Esophagus squamous epithelium (tissue), 5 donors: ENCODE results near the gene CREBBP. TPM values are rescaled to one million over a fixed set of nuclear protein-coding genes. Genes with fewer than 3 reads are reported as not detected.

Experiments used
- DNase-seq: peaks from one replicate; lab custom pipeline; 2025; lab: John Stamatoyannopoulos, UW
- H3K27ac ChIP-seq, 4 donors: fragments of 200-600 bp; sonication (generic); one replicate each; pipeline ENCODE4 v1.5.1; 2016 to 2019; ENCODE audit warnings: mild to moderate bottlenecking in 1 of 4
- H3K27me3 ChIP-seq, 4 donors: fragments of 200-600 bp; sonication (generic); 1 replicate in 3 of 4; 2 replicates in 1 of 4; pipeline versions ENCODE4 v1.5.1 to v1.6.0; 2017 to 2021; ENCODE audit warnings: antibody characterized with exemption in 1 of 4
- H3K36me3 ChIP-seq, 3 donors: fragments of 200-600 bp; sonication (generic); one replicate each; pipeline ENCODE4 v1.5.1; 2016 to 2019
- H3K4me1 ChIP-seq, 3 donors: fragments of 200-600 bp; sonication (generic); one replicate each; pipeline ENCODE4 v1.5.1; 2017 to 2019
- H3K4me3 ChIP-seq, 4 donors: fragments of 200-600 bp; sonication (generic); 1 replicate in 3 of 4; 2 replicates in 1 of 4; pipeline ENCODE4 v1.5.1; 2016 to 2019; ENCODE audit warnings: mild to moderate bottlenecking in 2 of 4, moderate library complexity in 1 of 4
- H3K9me3 ChIP-seq, 3 donors: fragments of 200-600 bp; sonication (generic); one replicate each; pipeline ENCODE4 v1.5.1; 2016 to 2019
- POLR2A ChIP-seq, 4 donors: fragments of 450-650 bp; IDR thresholded peaks; one replicate each; pipeline ENCODE4 v1.6.1; 2017; ENCODE audit warnings: antibody characterized with exemption in 4 of 4, mild to moderate bottlenecking in 4 of 4, moderate library complexity in 3 of 4
- WGBS, 2 donors: methylation state at CpG; one replicate each; pipeline ENCODE4 v1.1.5; 2018; 5-methylcytosine and 5-hydroxymethylcytosine counted together
- intact Hi-C: fragments of 100-400 bp; cut with DNase I; formaldehyde crosslinking; loops from one replicate; pipeline ENCODE4 v1.15.0; 2022
- total RNA-seq, 4 donors: library from RNA; depleted of rRNA; stranded (reverse); fragments of >200 nt; gene quantifications; one replicate each; pipeline ENCODE4 v1.1.0, GENCODE V29; 2016
- TF ChIP-seq, protein P1 (sequence below), 6 experiments: fragments of 450-650 bp in 4 of 6; fragments of 200-600 bp in 2 of 6; sonication (generic) in 2 of 6; IDR thresholded peaks; one replicate each; pipeline ENCODE4 v1.5.1; 2016 to 2019; ENCODE audit warnings: antibody characterized with exemption in 6 of 6, mild to moderate bottlenecking in 4 of 6, moderate library complexity in 4 of 6
- donor health status: DM: yes; HTN: yes; CAD: no.

Gene CREBBP
- total RNA-seq, 4 donors from 2014 or later = 14.5 to 53.6 (median 37.5) TPM

DNA sequence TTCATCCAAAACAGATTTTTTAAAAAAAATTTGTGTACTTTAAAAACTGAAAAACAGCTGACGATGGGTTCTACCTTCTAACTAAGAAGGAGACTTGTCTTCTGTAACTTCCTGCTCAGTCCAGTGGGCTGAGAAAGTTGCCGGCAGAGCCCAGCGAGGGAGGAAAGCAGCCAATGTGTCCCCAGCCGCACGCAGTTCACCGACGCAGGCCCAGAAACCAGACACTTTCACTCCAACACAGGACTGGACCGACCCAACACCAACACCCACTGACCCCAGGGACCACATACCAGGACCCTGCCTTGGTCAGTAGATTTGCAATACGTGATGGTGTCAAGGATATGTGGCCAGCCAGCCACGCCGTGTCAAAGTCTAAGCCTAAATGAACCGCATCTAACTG, 188.8 kb downstream of the CREBBP start:
- H3K4me3 ChIP-seq = no peak overlapping the region
- H3K4me1 ChIP-seq = peaks cover 7 to 26% (median 10%) of the 10 kb centered on the region in 3 donors
- TF ChIP-seq POLR2A (IDR thresholded peaks at IDR 0.05) = no peak
- TF ChIP-seq, protein P1, sequence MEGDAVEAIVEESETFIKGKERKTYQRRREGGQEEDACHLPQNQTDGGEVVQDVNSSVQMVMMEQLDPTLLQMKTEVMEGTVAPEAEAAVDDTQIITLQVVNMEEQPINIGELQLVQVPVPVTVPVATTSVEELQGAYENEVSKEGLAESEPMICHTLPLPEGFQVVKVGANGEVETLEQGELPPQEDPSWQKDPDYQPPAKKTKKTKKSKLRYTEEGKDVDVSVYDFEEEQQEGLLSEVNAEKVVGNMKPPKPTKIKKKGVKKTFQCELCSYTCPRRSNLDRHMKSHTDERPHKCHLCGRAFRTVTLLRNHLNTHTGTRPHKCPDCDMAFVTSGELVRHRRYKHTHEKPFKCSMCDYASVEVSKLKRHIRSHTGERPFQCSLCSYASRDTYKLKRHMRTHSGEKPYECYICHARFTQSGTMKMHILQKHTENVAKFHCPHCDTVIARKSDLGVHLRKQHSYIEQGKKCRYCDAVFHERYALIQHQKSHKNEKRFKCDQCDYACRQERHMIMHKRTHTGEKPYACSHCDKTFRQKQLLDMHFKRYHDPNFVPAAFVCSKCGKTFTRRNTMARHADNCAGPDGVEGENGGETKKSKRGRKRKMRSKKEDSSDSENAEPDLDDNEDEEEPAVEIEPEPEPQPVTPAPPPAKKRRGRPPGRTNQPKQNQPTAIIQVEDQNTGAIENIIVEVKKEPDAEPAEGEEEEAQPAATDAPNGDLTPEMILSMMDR (IDR thresholded peaks at IDR 0.05) = no peak
- peaks cover 6 to 41% (median 11%) of the 10 kb centered on the region in 3 donors for H3K36me3 ChIP-seq
- H3K27me3 ChIP-seq = no peaks in the 10 kb centered on the region
- peak overlapping the region in 1 of 4 donors; percentile 75 for H3K27ac ChIP-seq
- 85 to 89% methylated on average over 7 to 12 of the region's 12 CpGs for WGBS, 2 donors
- no peak for DNase-seq
- intact Hi-C loops = loop anchor here (5.0 kb wide), 1 partner anchor 186 kb away; no protein-coding TSS in a partner anchor
- H3K9me3 ChIP-seq = no peaks in the 10 kb centered on the region

DNA sequence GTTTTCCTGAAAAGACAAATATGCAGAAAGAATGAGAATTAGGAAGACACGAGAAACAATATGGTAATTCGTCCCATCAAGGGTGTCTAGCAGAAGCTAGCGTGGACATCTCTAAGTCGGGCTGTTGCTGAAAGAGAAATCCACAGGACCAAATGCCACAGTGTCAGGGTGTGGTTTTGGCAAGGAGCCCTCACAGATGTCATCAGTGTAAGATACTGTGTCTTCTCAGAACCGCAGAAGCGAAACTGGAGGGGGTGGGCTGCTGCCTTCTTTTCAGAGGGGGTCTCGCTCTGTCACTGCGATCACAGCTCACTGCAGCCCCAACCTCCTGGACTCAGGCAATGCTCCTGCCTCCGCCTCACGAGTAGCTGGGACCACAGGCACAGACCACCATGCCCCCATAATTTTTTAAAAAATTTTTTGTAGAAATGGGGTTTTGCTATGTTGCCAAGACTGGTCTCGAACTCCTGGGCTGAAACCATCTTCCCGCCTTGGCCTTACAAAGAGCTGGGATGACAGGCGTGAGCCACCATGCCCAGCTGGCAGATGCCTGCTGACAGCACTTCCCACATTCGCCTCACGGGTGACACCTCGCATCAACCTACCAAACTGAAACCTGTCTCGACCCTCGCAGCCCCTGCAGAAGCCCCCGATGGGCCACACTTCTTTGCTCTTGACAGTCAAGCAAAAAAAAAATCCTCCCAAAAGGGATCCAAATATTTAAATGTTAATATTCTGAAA, 189.4 kb downstream of the CREBBP start:
- Histone ChIP-seq H3K27ac (peak overlapping the region; percentile 46 to 80 (median 72)), H3K4me3 (peak overlapping the region in 3 of 4 donors; percentile 28 to 59 (median 30))
- WGBS, 2 donors = 75 to 79% methylated on average over 18 to 19 of the region's 19 CpGs

DNA sequence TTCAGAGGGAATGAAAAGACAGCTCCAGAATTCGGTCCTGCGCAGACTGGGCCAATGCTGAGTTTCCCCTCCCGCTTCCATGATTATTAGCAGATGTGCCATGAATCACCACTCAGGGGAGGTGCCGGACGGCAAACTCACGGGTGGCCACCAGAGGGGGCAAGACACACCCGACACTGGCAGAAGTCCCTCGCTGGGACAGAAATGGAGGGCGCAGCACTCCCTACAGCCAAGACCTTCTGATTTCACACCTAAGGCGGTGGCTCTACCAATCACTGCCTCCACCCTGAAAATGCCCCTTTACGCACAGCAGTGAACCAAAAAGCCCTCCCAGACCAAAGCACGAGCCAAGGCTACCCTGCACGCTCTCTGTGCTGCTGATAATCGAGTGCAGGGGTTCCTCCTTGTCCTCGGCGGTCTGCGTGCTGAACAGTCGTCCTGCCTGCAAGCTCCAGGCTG, 190.0 kb downstream of the CREBBP start:
- H3K4me1 ChIP-seq = peaks cover 7 to 20% (median 10%) of the 10 kb centered on the region in 3 donors
- peak overlapping the region in 3 of 4 donors; percentile 28 to 59 (median 30) for H3K4me3 ChIP-seq
- peaks cover 11 to 54% (median 21%) of the 10 kb centered on the region in 3 donors for H3K36me3 ChIP-seq
- H3K27me3 ChIP-seq = no peaks in the 10 kb centered on the region
- DNase-seq = peak; percentile 15
- 10 to 22% methylated on average over 8 to 11 of the region's 18 CpGs for WGBS, 2 donors
- no peaks in the 10 kb centered on the region for H3K9me3 ChIP-seq
- TF ChIP-seq POLR2A (IDR thresholded peaks at IDR 0.05) = no peak
- TF ChIP-seq, protein P1 (IDR thresholded peaks at IDR 0.05) = peak; percentile 92 to 95 (median 94)
- intact Hi-C loops = loop anchor here (5.0 kb wide), 1 partner anchor 187 kb away; no protein-coding TSS in a partner anchor
- peak overlapping the region; percentile 46 to 80 (median 72) for H3K27ac ChIP-seq

More for the DNA sequence above, 189.4 kb downstream of the CREBBP start:
- DNase-seq = no peak
- intact Hi-C loops = loop anchor here (5.0 kb wide), 1 partner anchor 186 kb away; no protein-coding TSS in a partner anchor
- Histone ChIP-seq H3K27me3 (no peaks in the 10 kb centered on the region), H3K9me3 (no peaks in the 10 kb centered on the region), H3K4me1 (peaks cover 7 to 20% (median 10%) of the 10 kb centered on the region in 3 donors), H3K36me3 (peaks cover 6 to 47% (median 15%) of the 10 kb centered on the region in 3 donors)
- no peak for TF ChIP-seq POLR2A (IDR thresholded peaks at IDR 0.05)
- TF ChIP-seq, protein P1 (IDR thresholded peaks at IDR 0.05) = no peak

DNA sequence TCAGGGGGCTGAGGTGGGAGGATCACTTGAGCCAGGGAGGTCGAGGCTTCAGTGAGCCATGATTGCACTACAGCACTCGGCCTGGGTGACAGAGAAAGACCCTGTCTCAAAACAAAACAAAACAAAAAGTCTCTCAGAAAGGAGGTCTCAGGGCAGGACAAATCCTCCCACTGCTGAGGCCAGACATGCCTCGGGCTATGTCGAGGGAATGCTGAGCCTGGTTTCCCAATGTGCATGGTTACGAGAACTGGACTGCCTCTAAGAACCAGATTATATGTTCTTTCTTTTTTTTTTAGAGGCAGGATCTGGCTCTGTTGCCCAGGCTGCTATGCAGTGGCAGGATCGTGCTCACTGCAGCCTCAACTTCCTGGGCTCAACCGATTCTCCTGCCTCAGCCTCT, 190.8 kb downstream of the CREBBP start:
- no peaks in the 10 kb centered on the region for H3K27me3 ChIP-seq
- no peak for DNase-seq
- H3K4me3 ChIP-seq = no peak overlapping the region
- H3K27ac ChIP-seq = peak overlapping the region in 3 of 4 donors; percentile 46 to 75 (median 70)
- peaks cover 7 to 20% (median 10%) of the 10 kb centered on the region in 3 donors for H3K4me1 ChIP-seq
- H3K9me3 ChIP-seq = no peaks in the 10 kb centered on the region
- intact Hi-C loops = loop anchor here (5.0 kb wide), 1 partner anchor 188 kb away; no protein-coding TSS in a partner anchor
- TF ChIP-seq POLR2A (IDR thresholded peaks at IDR 0.05) = no peak
- TF ChIP-seq, protein P1 (IDR thresholded peaks at IDR 0.05) = no peak
- 81 to 89% methylated on average over 7 of the region's 7 CpGs for WGBS, 2 donors
- peaks cover 17 to 56% (median 27%) of the 10 kb centered on the region in 3 donors for H3K36me3 ChIP-seq

DNA sequence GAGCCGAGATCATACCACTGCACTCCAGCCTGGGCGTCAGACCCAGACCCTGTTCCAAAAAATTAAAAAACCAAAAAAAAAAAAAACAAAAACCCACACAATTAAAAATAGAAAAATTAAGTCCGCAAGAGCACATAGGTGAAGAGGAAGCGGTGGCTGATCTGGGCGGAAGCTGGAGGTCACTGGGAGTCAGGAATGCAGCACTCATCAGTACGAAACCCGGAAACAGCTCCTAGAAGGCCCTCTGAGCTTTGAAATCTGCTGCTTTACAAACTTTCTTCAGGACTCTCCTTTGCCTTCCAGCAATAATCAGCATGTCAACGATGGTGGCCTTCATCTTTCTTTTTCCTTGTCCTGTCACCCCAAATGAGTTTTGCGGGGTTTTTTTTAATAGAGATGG, 192.7 kb downstream of the CREBBP start:
- Histone ChIP-seq H3K36me3 (peaks cover 17 to 67% (median 27%) of the 10 kb centered on the region in 3 donors), H3K27ac (no peak overlapping the region)
- WGBS, 2 donors = 83 to 90% methylated on average over 7 to 9 of the region's 9 CpGs

More for the DNA sequence above, 192.7 kb downstream of the CREBBP start:
- Histone ChIP-seq H3K4me3 (no peak overlapping the region), H3K9me3 (no peaks in the 10 kb centered on the region), H3K4me1 (peaks cover 7 to 20% (median 10%) of the 10 kb centered on the region in 3 donors), H3K27me3 (no peaks in the 10 kb centered on the region)
- intact Hi-C loops = no loop called here
- TF ChIP-seq POLR2A (IDR thresholded peaks at IDR 0.05) = no peak
- TF ChIP-seq, protein P1 (IDR thresholded peaks at IDR 0.05) = no peak
- no peak for DNase-seq
